ENCODE data around the gene F7.

The F7 gene

GRCh38 chr13:113125506-113126264 is 20.1 kb downstream of the F7 start:
- Histone ChIP-seq H3K4me3 (no peak overlapping the region), H3K27ac (no peak overlapping the region)
- TF ChIP-seq CTCF (IDR thresholded peaks at IDR 0.05): no peak
- peak; percentile 63 for DNase-seq (ENCODE audit: low spot score)

- Histone ChIP-seq H3K4me3 (no peak overlapping the region), H3K27ac (no peak overlapping the region)
- peak; percentile 53 for DNase-seq (ENCODE audit: low spot score)
- no peak for TF ChIP-seq CTCF (IDR thresholded peaks at IDR 0.05)
Measured at GRCh38 chr13:113126265-113127150, 20.9 kb downstream of the F7 start.

- peak; percentile 36 for DNase-seq (ENCODE audit: low spot score)
- no peak overlapping the region for H3K27ac ChIP-seq
- no peak for TF ChIP-seq CTCF (IDR thresholded peaks at IDR 0.05)
- H3K4me3 ChIP-seq: peak overlapping the region; percentile 63
Measured at GRCh38 chr13:113129480-113129879, 23.9 kb downstream of the F7 start.

GRCh38 chr13:113129921-113130750 is 24.5 kb downstream of the F7 start:
- H3K27ac ChIP-seq: no peak overlapping the region
- peak; percentile 64 for DNase-seq (ENCODE audit: low spot score)
- peak overlapping the region; percentile 63 for H3K4me3 ChIP-seq
- TF ChIP-seq CTCF (IDR thresholded peaks at IDR 0.05): no peak

- TF ChIP-seq CTCF (IDR thresholded peaks at IDR 0.05): no peak
- no peak overlapping the region for H3K27ac ChIP-seq
- peak; percentile 8 for DNase-seq (ENCODE audit: low spot score)
- no peak overlapping the region for H3K4me3 ChIP-seq
Measured at GRCh38 chr13:113135281-113135760, 29.7 kb downstream of the F7 start.

GRCh38 chr13:113137691-113138298 is 32.2 kb downstream of the F7 start:
- no peak overlapping the region for H3K4me3 ChIP-seq
- TF ChIP-seq CTCF (IDR thresholded peaks at IDR 0.05): no peak
- H3K27ac ChIP-seq: no peak overlapping the region
- peak; percentile 14 for DNase-seq (ENCODE audit: low spot score)

Measured in coronary artery (tissue), 2 donors.